GM18519 (cell line): ENCODE results near the gene MBTD1.
"Not testable (repeated sequence)": the region's sequence is repeated elsewhere in the genome, so short reads cannot be mapped to it uniquely, and the experiment has no call there.

ENCODE experiments used
- ATAC-seq: cut with Tn5 transposase; IDR thresholded peaks from one replicate; pipeline ENCODE4 v1.9.1; 2021; ENCODE audit warnings: mild to moderate bottlenecking, moderate library complexity; ENCODE audit not compliant: unreplicated experiment, low FRiP score

Gene MBTD1

GRCh38 chr17:51259564-51260236 is at the start of gene MBTD1:
Gene MBTD1, minus strand, starts transcription at chr17:51260049. Its CDS starts 34,888 bp downstream, at chr17:51225161.
- peak; percentile 51 for ATAC-seq

GRCh38 chr17:51305182-51305581 is 45.3 kb upstream of the MBTD1 start:
- ATAC-seq: no peak

DNA sequence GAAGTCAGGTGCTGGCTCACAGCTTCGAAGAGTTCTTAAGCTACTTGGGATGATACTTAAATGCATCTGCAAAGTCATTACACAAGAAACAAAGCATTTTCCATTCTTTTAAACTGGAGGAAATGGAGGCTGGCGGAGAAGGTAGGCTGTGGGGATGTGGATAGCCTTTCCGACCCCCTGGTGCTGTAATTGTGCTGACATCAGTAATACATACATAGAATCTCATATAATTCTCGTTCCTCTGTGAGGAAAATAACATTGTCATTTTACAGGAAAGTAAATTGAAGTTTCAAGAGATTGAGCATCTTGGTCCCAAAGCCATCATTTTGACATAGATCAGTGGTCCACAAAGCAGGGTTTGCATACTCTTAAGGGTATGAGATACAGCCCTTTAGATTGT is 40.0 kb upstream of the MBTD1 start:
- no peak for ATAC-seq

DNA sequence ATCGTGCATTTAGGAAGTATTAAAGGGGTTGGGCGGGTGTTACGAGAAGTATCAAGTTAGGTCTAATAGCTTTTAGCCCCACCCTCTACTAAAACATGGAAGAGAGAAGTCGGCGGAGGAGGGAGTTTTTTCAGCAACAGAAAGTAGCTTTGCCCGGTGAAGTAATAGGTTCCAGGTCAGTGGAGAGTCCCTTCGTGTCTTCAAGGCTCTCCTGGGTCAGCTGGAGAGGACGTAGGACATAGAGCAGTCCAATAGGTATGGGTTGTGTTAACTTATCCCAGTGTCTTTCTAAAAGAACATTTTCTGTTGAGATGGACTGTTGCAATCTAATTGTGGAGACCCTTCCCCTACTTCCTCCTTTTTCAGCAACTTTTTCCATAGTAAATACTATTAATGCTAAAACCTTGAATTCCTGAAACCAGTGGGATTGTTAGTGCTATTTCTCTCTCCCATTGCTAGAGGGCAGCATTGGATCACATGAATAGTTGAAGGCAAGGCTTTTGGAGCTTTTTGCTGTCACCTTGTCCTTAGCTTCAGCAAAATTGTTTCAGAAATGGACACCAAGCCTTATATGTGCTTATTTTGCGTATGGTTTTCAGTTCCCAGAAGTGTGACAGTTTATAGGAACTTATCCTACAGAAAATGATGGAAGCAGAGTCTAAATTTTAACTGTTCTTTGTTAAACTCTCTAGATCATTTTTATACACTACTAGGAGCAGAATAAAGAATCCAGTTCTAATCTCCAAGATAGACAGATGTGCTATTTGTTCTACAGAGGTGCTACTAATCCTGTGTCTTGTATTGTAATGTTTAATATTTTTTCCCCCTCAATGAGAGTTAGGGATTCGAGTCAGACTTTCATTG is 38.9 kb upstream of the MBTD1 start:
- ATAC-seq: no peak

- ATAC-seq: not testable (repeated sequence)
These were observed 34.5 kb upstream of the MBTD1 start for GRCh38 chr17:51294338-51294737.

DNA sequence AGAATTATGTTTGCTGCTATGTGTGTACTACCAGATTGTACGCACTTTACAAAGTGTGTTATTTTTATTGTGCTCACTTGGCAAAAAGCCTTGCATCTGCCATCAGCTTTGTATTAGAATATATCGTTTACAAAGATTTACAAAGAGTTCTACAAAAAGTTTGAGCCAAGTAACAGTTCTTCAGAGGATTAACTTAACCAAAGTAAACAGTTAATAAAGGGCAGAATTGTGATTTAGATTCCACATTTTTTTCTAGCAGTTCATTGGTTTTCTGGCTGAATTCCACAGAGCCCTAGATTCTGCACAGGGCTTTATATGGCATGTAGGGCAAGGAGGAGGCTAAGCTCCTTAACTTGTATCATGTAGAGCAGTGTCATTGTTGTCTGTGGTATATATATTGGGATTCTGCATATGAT is 29.9 kb upstream of the MBTD1 start:
- no peak for ATAC-seq

DNA sequence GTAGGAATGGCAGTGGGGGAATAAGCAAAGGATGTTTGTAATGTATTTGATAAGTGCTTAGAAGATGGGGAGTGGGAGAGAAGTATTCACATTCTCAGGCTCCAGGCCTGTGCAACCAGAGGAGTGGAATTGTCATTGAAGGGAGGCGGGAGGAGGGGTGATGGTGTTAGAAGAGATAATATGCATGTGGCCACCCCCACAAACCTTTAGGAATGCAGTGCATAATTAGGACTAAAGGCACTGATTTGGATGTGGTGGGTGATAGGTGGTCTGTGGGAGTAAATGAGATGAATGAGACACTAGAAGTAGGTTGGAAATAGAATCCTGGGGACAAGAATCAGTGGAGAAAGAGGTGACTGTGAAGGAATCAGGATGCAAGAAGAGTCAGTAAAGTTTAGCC is 27.6 kb upstream of the MBTD1 start:
- no peak for ATAC-seq

- no peak for ATAC-seq
These were observed 19.3 kb upstream of the MBTD1 start for GRCh38 chr17:51279183-51279582.

DNA sequence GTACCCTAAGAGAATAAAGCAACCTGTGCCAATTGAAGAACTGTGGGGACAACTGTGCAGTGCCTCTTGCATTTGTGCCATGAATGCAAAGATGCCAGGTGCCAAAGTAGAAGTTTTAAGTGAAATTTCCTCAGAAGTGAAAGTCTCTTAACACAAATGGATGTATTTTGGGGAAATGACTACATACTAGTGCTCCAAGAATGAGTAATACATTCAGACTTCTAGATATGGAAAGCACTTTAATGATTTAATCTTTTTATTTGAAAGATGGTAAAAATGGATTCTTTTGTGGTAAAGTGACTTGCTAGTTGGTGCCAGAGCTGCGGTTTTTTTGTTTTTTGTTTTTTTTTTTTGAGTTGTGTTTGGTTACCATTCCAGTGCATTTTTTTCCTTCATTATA is 15.5 kb upstream of the MBTD1 start:
- ATAC-seq: no peak

DNA sequence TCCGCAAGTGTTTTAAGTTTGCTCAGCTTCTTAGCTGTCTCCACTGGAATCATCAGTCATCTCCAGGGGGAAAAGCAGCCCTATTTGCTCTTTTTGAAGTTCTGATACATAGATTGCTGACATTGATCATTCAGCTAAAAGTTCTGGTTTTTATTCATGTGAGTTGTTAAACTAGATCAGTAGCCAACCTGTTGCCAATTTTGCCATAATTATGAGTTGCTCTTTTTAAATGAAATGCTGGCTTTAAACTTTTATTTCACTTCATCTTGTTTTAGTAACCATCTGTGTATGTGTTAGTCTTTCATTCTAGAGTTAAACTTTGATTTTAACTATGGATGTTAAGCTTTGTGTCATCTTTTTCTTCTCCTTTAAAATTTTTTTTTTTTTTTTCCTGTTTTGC is 13.0 kb upstream of the MBTD1 start:
- ATAC-seq: no peak

DNA sequence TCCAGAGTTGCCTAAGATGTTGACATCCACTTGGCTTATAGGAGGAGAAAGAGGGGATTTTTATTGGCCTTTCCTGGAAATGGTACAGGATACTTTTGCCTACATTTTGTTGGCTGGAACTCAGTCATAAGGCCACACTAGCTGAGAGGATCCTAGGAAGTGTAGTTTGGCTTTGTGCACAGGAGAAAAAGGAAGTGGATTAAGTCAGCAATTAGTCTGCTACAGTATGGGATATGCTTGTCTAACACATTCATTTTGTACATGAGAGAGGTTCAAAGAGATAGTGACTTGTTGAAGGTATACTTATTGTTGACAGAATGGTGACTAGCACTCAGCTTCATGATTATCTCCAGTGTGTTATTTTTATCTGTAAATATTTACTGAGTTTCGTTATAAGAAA is 10.8 kb upstream of the MBTD1 start:
- ATAC-seq: no peak

GRCh38 chr17:51269991-51270390 is 10.1 kb upstream of the MBTD1 start:
- no peak for ATAC-seq

DNA sequence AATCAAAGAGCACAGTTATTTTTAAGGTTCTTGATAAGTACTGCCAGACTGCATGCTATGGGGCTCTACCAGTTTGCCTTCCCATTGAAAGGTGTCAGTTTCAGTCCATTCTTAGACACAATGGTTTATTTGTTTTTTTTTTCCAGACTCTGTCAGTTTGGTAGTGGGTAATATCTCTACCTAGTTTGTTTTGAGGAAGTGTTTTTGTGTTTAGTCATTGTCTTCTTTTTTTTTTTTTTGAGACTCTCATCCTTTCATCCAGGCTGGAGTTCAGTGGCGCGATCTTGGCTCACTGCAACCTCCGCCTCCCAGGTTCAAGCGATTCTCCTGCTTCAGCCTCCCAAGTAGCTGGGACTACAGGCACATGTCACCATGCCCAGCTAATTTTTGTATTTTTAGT is 4.6 kb upstream of the MBTD1 start:
- not testable (repeated sequence) for ATAC-seq

DNA sequence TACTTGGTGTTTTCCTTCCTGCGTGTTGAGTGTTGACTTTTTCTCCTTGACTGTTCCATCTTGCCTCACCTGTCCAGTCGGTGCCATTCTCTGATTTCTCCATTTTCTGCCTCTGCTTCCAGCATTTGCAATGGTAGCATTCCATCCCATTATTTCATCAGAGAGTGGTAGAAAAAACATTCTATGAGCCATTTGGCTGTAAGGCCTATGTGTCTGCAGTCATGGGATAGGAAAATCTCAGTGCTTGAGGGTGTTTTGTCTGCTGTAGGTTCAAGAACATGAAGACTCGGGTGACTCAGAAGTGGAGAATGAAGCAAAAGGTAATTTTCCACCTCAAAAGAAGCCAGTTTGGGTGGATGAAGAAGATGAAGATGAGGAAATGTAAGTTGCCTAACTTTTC is 3.2 kb upstream of the MBTD1 start:
- no peak for ATAC-seq

DNA sequence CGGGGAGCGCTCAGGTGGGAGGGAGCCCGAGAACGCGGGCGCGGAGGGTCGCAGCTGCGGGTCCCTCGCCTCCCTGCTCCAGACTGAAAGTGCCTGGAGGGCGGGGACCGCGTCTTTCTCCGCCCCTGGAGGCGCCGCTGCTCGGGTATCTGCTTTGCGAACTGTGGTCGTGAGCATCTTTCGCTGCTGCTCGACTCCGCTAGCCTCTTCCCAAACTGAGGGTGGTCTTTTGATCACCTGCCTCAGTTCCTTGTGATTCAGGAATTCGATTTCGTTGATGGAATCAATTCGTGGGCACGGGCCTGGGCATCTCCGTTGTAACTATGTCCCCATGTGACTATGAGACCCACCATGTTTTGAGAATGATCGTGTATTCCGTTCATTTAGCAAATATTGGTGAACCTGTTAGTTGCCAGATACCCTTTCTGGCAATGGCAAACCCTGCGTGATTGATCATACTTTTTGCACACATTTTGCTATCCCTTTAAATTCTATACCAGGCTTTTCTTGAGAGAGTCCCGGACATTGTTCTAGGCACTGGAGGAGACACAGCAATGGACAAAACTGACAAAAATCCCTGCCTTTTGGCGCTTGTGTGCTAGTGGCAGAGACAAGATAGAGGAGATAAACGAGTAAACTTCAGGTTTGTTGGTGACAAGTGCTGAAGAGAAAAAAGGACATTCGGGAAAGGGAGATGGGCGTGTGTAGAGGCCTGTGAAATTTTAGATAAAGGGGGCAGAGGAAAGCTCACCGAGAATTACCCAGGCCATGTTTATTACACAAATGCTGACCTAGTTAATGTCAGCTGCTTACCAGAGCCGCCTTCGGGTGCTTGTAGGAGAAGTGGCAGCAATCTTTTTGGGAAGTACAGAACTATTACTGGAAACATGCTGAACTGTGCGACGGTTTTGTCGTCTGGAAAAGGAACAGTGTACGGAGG is 1.4 kb upstream of the MBTD1 start:
- no peak for ATAC-seq

- peak; percentile 50 for ATAC-seq
These were observed 581 bp upstream of the MBTD1 start, which contains the start of gene UTP18 for GRCh38 chr17:51260237-51261023. Gene UTP18, plus strand, starts transcription at chr17:51260546. Its CDS starts 39 bp downstream, at chr17:51260585.

GRCh38 chr17:51258756-51259563 is 889 bp downstream of the MBTD1 start:
- ATAC-seq: no peak

GRCh38 chr17:51257150-51258081 is 2.4 kb downstream of the MBTD1 start:
- no peak for ATAC-seq
